Posterior cingulate gyrus (tissue), 11 donors: ENCODE measurements around the gene SKP1.
A peak's percentile ranks its signal among the peaks of the same experiment; 100 is the strongest.
"Not testable (repeated sequence)": the region's sequence is repeated elsewhere in the genome, so short reads cannot be mapped to it uniquely, and the experiment has no call there.

ENCODE experiments used
- DNase-seq, 10 donors: peaks; one replicate each; pipeline versions ENCODE4 v3.0.0 to v3.0.0-alpha.2; 2020 to 2021; ENCODE audit warnings: mixed read lengths in 3 of 10
- intact Hi-C: fragments of 100-400 bp; cut with DNase I; formaldehyde crosslinking; loops from one replicate; pipeline ENCODE4 v1.15.1; 2023

The SKP1 gene

DNA sequence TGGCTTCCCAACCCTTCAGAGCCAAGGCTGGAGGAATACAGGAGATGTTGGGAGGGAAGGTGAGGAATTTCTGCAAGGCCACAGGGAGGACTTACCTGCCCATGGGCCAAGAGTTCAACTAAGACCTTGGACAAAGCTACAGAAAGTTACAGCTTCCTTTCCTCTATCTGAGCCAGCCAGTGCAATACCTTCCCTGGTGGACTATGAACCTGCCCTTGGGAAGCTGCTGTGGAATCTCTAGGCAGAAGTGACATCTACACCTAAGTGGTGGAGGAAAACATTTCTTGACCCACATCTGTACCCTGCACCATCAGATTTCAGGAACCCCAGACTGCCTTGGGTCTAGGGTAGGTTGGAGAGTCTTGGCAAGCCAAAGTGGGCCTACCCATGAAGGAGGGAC is 6.7 kb upstream of the SKP1 start:
- no peak for DNase-seq

DNA sequence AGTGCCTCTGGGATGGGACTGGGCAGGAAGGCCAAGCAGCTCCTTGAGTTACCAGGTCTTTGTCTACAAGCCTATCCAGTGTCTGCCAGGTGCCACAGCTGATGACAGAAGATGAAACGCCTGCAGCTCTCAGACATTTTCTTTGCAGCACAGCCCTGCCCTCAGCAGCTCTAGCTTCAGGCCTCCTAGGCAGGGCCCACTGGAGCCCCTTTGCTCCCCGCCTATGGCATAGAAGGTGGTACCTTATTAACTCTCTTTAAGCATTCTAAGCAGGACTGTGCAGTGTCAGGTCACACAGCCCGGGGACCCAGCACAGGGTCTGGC is 1.3 kb upstream of the SKP1 start:
- intact Hi-C loops, result no loop called here
- DNase-seq, result no peak

More for the DNA sequence above, 6.7 kb upstream of the SKP1 start:
- intact Hi-C loops, result loop anchor here (10.0 kb wide), 2 partner anchors 191 to 401 kb away; partner anchors contain the start of gene UBE2B

DNA sequence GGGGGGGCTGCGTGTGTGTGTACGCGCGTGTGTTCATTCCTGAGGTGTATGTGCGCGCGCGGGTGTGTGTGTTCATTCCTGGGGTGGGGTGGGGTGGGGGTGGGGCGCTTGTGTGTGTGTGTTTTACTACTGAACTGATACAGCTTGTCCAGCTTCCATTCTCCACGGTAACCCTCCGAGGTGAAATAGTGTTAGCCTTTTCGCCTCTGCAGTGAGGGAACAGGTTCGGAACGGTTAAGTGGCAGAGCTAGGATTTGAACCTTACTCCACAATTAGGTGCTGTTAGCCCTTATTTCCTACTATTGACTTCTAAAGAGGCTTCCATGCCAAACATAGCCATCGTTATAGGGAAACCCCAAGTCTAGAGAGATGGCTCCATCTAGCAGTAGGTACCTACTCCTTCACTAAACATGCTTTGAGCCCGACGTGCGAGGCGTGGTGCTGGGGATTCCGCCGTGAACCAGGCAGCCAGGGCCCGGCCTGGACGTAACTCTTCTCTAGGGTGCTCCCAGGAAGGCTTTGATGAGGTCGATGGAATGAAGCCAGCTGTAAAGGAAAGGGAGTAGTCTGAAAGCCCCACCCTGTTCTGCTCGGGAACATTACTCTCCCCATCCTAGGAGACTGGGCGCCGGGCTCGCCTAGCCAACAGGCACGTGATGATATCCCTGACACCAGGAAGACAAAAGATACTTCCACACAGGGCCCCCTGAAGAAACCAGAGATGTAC is 782 bp upstream of the SKP1 start:
- intact Hi-C loops, result loop anchor here (2.0 kb wide), 1 partner anchor 49 kb away; the partner anchor contains the start of gene PPP2CA
- peak in 2 of 10 donors; percentile 67 to 72 for DNase-seq

DNA sequence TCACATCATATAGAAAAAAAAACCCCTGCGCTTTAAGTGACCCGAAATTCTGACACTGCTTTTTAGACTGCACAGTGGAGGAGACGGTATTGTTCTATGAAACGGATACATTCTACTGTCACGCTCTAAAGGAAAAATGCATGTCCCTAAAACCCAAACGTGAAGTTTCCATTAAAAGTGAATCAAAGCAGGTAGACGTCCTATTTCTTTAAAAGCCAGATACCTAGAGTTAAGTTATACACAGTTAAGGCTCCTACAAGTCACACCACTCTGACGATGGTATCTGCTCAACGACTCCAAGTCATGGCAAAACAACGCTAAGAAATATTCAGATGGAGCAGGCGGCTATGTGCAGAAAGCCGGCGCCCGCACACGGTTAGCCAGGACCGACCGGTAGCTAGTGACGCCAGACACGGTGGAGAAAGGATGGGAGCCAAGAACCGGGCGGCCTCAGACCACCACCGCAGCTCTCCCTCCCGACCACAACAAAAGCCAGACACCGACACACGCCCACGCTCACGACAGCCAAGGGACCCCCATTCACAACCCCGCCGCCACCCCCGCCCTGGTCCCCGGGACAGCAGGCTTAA is 734 bp downstream of the SKP1 start:
- DNase-seq, result peak in 2 of 10 donors; percentile 12 to 82
- intact Hi-C loops, result loop anchor here (2.0 kb wide), 1 partner anchor 51 kb away; the partner anchor contains the start of gene PPP2CA

- DNase-seq, result no peak
- intact Hi-C loops, result no loop called here
These were observed 1.6 kb downstream of the SKP1 start for GRCh38 chr5:134174841-134175839.

- intact Hi-C loops, result no loop called here
- DNase-seq, result no peak
These were observed 4.8 kb downstream of the SKP1 start for GRCh38 chr5:134171972-134172371.

DNA sequence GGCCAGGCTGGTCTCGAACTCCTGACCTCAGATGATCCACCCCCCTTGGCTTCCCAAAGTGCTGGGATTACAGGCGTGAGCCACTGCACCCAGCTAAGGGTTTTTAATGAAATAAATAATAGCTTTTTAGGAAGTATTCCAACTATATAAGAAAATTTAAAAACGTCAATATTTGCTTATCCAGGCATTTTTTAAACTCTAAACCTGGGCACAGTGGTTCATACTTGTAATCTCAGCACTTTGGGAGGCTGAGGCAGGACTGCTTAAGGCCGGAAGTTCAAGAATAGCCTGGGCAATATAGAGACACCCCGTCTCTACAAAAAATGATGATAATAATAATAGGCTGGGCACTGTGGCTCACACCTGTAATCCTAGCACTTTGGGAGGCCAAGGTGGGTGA is 14.2 kb downstream of the SKP1 start:
- no peak for DNase-seq
- intact Hi-C loops, result no loop called here

GRCh38 chr5:134161513-134162395 is 15.0 kb downstream of the SKP1 start:
- intact Hi-C loops, result no loop called here
- no peak for DNase-seq

GRCh38 chr5:134153657-134154056 is 23.1 kb downstream of the SKP1 start:
- no peak for DNase-seq
- intact Hi-C loops, result no loop called here

GRCh38 chr5:134153241-134153640 is 23.5 kb downstream of the SKP1 start:
- DNase-seq, result no peak
- intact Hi-C loops, result no loop called here

DNA sequence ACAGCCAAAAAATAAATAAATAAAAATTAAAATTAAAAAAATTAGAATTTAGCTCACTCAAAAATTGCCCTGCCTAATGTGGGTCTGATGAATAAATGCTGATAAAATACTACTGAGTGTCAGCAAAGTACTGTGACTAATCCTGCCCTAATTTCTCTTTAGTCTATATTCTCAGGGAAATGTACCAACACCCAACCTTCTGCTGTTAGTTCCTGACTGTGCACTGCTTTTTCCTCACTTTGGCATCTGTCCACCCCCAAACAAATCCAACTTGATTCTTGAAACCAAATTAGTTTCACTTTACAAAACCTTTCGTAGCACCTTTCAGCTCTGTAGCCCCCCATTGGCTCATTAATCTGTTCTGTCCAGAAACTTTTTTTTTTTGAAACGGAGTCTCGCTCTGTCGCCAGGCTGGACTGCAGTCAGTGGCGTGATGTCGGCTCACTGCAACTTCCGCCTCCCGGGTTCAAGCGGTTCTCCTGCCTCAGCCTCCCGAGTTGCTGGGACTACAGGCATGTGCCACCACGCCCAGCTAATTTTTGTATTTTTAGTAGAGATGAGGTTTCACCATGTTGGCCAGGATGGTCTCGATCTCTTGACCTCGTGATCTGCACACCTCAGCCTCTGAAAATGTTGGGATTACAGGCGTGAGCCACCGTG is 24.4 kb downstream of the SKP1 start:
- DNase-seq, result peak in 3 of 10 donors; percentile 26 to 66 (median 31)
- intact Hi-C loops, result not testable (repeated sequence)

GRCh38 chr5:134151723-134152122 is 25.0 kb downstream of the SKP1 start:
- no peak for DNase-seq
- intact Hi-C loops, result no loop called here

GRCh38 chr5:134149571-134150303 is 27.0 kb downstream of the SKP1 start:
- DNase-seq, result peak in 1 of 10 donors; percentile 38
- intact Hi-C loops, result no loop called here

GRCh38 chr5:134148986-134149539 is 27.7 kb downstream of the SKP1 start:
- DNase-seq, result no peak
- intact Hi-C loops, result no loop called here

DNA sequence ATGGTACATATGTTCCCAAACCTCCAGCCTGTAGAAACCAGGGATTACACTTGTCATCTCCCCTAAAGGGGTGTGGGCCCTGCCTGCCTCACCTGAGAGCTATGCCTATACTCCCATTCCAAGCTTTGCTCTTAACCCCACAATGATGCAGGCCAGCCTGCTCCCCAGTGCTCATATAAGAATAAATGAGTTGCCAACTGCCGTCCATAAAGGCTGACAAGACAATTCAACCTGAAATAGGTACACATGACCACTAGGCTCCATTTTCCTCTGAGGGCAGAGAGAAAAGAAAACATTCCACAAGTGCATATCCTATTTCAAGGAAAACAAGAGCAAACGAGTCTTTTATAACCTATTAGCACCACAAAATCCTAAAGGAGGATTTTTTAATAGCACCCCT is 28.4 kb downstream of the SKP1 start:
- intact Hi-C loops, result no loop called here
- no peak for DNase-seq

DNA sequence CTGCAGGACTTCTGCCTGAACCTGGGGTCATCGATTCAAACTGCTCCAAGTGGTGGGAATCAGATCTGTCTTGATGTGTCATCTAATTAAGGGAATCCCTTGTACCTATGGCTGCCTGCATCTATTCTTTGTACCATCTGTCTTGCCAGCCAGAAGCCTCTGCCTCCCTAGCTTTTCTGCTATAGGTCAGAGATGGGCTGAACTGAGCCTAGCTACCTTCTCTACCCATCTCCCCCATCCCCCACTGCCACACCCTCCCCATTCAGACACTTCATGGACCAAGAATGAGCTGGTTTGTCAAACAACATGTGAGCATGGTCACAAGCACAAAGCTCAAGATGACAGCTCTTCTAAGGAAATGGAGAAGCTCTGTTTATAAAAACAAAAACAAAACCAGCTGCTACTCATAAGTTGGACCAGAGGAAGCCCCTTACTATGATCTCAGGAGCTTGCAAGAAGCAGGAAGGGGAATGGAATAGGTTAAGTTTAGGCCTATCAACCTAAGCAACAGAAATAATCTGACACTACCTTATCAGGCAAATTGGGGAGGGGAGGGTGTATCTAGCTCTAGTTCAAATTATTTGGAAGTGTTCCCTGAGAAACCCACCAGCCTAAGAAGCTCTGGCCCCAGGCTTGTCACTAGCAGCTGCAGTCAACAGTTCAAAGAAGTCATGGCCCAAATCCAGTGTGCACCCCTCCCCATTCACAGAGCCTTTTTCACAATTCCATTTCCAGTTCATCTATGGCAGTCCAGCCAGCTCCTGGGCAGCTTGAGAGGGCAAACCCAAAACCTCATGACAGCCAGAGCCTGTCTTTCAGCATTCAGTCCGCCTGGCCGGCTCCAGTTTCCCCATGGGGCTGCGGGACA is 29.9 kb downstream of the SKP1 start:
- peak in 3 of 10 donors; percentile 64 to 84 (median 72) for DNase-seq
- intact Hi-C loops, result loop anchor here (1.0 kb wide), 1 partner anchor 108 kb away; no protein-coding TSS in a partner anchor
